Activated CD4-positive, alpha-beta T cell treated with anti-CD3 and anti-CD28 coated beads, Interleukin-2, Interleukin-6, amounts not matched to agents 100 ng/mL and 50 ng/mL, durations not matched to agents 16 hours and 8 hours (primary cell): ENCODE results near the gene KRT2.
"Not testable (repeated sequence)": the region's sequence is repeated elsewhere in the genome, so short reads cannot be mapped to it uniquely, and the experiment has no call there.

ENCODE experiments used
- DNase-seq: peaks from one replicate; pipeline ENCODE4 v3.0.0-alpha.2; 2020

Gene KRT2

GRCh38 chr12:52683575-52684300 is 31.7 kb upstream of the KRT2 start:
- DNase-seq: no peak

- no peak for DNase-seq
These were observed 31.0 kb upstream of the KRT2 start for GRCh38 chr12:52682938-52683574.

GRCh38 chr12:52682381-52682660 is 30.3 kb upstream of the KRT2 start:
- DNase-seq: no peak

GRCh38 chr12:52681526-52682380 is 29.7 kb upstream of the KRT2 start:
- peak; percentile 7 for DNase-seq

GRCh38 chr12:52680363-52680762 is 28.4 kb upstream of the KRT2 start, which contains the start of gene KRT1:
Gene KRT1 (minus strand): TSS chr12:52680407. CDS start chr12:52680348, 59 bp downstream.
- no peak for DNase-seq

- DNase-seq: no peak
These were observed 27.9 kb upstream of the KRT2 start for GRCh38 chr12:52679875-52680274.

GRCh38 chr12:52677671-52678070 is 25.7 kb upstream of the KRT2 start:
- no peak for DNase-seq

- no peak for DNase-seq
These were observed 25.1 kb upstream of the KRT2 start for GRCh38 chr12:52677126-52677525.

- no peak for DNase-seq
These were observed 24.2 kb upstream of the KRT2 start for GRCh38 chr12:52676163-52676562.

- DNase-seq: no peak
These were observed 23.3 kb upstream of the KRT2 start for GRCh38 chr12:52675301-52675701.

GRCh38 chr12:52674433-52674775 is 22.4 kb upstream of the KRT2 start:
- no peak for DNase-seq

GRCh38 chr12:52673713-52674432 is 21.9 kb upstream of the KRT2 start:
- no peak for DNase-seq

- DNase-seq: no peak
These were observed 21.2 kb upstream of the KRT2 start for GRCh38 chr12:52673217-52673616.

- DNase-seq: no peak
These were observed 20.4 kb upstream of the KRT2 start for GRCh38 chr12:52672321-52672933.

GRCh38 chr12:52670961-52671360 is 18.9 kb upstream of the KRT2 start:
- DNase-seq: no peak

- DNase-seq: no peak
These were observed 18.5 kb upstream of the KRT2 start for GRCh38 chr12:52670506-52670905.

GRCh38 chr12:52669941-52670340 is 17.9 kb upstream of the KRT2 start:
- DNase-seq: not testable (repeated sequence)

GRCh38 chr12:52669426-52669825 is 17.4 kb upstream of the KRT2 start:
- no peak for DNase-seq

- no peak for DNase-seq
These were observed 15.9 kb upstream of the KRT2 start for GRCh38 chr12:52667931-52668330.

- DNase-seq: no peak
These were observed 15.5 kb upstream of the KRT2 start for GRCh38 chr12:52667509-52667908.

- DNase-seq: no peak
These were observed 14.5 kb upstream of the KRT2 start for GRCh38 chr12:52666471-52666870.

GRCh38 chr12:52663420-52663819 is 11.4 kb upstream of the KRT2 start:
- no peak for DNase-seq

GRCh38 chr12:52662918-52663229 is 10.9 kb upstream of the KRT2 start:
- no peak for DNase-seq
